GM21786 (cell line): ENCODE results near the gene DAP.
"Not testable (repeated sequence)": the region's sequence is repeated elsewhere in the genome, so short reads cannot be mapped to it uniquely, and the experiment has no call there.

Source experiments
- ATAC-seq: cut with Tn5 transposase; IDR thresholded peaks from one replicate; pipeline ENCODE4 v1.9.1; 2021; ENCODE audit not compliant: unreplicated experiment

Gene DAP

DNA sequence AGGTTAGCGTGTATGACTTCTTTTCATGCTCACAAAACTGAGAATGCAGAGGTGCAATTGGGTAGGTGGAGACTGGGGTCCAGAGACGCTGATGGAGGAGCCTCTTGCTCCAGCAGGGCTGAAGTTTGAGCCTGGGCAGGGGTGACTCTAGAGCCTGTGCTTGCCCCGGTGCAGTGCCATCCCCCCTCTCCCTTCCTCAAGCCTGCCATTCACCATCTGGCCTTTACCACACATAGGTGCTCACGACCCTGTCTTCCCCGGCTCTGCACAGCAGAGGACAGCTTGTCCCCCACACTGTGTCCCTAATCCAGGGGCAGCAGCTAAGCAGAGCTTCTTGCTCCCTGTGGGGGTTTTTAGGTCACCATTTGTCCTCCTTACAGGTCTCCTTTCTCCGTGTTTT, 86.5 kb downstream of the DAP start:
- no peak for ATAC-seq

DNA sequence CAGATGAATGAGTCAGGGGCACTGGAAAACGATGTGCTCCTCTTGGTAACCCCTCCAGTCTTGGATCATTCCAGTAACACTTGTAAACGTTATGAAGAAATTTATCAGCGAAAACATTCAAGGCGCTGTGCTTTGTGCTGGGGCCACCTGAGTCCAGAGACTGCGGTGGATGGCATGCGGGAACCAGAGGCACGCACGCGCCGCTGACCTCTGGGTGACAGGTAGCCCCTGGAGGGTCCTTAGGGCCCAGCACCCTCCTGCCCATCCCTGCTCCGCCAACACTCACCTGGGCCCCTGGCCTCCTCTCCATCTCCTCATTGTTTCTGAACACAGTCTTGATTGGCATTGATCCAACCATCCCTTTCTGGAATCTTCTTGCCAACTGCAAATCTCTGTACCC, 86.9 kb downstream of the DAP start:
- ATAC-seq: no peak

DNA sequence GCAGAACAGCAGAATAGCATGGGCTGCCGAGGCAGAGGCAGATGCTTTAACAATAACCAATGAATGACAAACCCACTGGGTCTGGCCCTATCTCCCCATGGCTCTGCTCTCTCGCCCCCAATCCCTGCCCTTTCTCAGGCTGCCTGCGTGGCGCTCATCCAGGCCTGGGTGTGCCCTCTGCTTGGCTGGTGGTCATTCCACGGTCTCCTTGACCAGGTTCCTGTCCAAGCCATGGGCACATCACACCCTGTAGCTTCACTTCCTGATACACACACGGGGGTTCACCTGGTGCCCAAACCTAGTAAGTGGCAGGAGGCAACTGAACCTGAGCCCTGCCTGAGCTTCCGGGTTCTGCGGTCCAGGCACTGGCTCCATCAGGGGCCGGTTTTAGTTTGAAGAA, 87.6 kb downstream of the DAP start:
- ATAC-seq: no peak

DNA sequence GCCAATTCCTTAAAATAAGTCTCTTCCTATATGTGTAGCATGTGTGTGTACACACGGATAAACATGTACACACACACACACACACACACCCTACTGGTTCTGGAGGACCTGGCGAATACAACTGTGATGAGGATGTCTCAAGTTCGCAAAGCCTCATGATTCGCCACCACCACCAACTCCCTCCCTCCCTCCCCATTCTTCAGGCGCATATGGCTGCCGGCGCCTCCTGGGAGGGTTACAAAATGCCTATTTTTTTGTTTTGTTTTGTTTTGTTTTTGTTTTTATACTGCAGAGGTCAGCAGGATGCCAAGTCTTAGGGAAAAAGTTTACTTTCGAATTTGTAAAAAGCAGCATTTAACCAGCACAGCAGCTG, 88.0 kb downstream of the DAP start:
- ATAC-seq: no peak

DNA sequence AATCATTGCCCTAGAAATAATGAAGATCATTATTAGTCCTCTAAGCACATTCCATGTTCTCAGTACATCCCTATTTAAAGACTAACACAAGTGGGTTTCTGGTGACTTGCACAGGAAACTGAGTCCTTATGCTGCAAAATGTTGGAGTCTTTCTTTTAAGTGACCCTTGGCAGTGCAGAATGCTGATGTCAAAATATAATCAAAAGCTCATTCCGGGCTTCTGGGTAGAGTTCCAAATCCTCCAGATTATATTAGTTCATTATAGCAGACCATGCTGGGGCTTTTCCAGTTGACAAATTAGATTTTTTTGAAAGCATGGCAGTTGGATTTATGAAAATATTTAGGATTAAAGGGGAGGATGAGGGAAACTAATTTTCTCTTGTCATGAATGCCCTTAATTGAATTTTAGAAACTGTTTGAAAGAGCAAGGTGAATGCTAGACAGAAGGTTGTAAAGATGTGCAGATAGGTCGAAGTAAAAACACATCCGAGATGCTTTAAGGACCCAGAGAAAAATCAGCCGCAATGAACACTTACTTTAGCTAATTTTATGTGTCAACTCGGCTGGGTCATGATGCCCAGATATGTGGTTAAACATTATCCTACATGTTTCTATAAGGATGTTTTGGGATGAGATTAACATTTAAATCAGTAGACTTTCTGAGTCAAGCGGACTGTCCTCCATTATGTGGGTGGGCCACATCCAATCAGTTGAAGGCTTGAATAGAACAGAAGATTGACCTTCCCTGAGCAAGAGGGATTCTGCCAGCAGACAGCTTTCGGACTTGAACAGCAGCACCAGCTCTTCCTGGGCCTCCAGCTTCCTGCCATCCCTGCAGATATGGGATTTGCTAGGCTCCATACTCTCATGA, 88.7 kb downstream of the DAP start:
- ATAC-seq: no peak

DNA sequence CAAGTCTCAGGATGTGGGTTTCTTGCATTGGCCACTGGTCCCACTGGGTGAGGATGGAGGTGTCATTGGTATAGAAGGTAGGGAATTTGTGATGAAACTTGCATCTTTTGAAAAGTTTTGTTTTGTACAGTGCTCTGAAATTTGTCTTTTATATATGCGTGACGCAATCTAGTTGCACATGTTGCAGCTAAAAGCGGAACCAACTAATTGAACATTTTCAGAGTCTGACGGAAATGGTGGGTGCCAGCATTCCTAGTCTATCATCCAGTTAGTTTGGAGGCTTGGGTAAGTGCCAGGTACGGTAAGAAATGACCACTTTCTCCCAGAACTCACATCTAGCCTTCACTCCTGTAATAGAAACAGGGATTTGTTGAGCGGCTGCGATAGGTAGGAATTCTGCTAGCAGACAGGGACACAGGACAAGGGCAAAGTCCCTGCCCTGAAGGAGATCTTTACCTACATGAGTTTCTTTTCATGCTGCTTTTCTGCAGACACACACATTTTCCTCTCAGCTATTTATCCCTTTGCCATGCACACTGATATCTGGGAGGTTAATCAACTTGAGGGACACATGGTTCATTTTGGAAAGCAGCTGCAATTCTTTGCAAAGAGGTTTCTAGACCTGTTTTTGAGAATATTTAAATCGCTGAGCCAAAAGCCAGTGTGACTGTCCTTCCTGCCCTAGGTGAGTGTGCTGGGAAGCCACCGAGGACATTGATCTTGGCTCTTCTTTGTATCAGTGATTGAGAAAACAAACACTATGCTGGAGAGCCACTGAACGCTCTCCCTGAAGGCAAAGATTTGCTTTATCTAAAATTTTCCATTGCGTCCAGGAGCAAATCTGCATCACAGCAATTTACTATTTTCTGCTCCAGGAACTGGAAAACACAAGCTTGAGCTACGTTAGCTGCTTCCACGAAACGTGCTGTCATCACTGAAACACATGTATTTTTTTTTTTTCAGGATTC, 89.7 kb downstream of the DAP start:
- ATAC-seq: no peak

DNA sequence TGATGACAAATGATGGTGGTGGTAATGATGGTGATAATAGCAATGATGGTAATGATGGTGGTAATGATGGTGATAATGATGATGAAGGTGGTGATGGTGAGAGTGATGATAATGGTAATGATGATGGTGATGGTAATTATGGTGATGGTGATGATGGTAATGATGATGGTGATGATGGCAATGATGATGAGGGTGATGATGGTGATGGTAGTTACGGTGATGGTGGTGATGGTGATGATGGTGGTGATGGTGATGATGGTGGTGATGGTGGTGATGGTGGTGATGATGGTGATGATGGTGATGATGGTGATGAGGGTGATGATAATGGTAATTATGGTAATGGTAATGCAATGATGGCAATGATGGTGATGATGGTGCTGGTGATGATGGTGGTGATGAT, 91.1 kb downstream of the DAP start:
- ATAC-seq: no peak

DNA sequence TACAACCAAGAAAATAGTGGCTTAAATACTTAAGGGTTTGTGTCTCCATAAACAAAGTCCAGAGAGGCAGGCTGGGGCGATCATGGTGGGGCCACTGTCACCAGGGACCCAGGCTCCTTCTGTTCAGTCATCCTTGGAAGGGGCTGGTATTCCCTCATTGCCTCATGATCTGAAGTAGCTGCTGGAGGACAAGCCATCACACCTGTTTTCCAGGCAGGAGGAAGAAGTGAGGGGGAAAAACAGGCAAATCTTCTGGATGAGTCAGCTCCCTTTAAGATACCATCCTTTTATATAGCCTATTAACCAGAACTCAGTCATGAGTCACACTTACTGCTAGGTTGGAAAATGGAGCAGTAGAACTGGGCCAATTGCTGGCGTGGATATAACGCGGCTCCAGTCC, 92.3 kb downstream of the DAP start:
- no peak for ATAC-seq

DNA sequence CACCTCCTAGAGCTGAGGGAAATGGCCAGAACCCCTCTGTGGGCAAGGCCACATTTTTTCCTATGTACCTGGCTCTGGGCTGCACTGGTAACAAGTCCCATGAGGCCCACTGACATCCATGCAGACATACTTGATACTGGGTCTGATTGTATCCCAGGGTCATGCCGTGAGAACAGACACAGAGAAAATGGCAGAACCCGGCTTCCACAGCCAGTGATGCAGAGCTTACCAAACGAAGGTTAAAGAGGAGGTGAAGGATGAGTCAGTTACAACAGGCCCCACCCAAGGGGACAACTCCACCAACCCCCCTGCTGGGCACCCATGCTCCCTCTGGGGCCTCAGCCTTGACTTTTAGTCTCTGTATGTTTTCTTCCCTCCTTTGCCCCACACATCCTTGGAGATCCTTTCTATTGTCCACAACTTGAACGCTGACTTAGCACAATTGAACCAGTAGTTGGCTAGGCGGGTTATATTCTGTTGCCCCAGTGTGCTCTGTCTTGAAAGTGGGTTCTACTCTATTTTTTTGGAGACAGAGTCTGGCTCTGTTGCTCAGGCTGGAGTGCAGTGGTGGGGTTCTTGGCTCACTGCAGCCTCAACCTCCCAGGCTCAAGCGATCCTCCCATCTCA, 93.5 kb downstream of the DAP start:
- no peak for ATAC-seq

DNA sequence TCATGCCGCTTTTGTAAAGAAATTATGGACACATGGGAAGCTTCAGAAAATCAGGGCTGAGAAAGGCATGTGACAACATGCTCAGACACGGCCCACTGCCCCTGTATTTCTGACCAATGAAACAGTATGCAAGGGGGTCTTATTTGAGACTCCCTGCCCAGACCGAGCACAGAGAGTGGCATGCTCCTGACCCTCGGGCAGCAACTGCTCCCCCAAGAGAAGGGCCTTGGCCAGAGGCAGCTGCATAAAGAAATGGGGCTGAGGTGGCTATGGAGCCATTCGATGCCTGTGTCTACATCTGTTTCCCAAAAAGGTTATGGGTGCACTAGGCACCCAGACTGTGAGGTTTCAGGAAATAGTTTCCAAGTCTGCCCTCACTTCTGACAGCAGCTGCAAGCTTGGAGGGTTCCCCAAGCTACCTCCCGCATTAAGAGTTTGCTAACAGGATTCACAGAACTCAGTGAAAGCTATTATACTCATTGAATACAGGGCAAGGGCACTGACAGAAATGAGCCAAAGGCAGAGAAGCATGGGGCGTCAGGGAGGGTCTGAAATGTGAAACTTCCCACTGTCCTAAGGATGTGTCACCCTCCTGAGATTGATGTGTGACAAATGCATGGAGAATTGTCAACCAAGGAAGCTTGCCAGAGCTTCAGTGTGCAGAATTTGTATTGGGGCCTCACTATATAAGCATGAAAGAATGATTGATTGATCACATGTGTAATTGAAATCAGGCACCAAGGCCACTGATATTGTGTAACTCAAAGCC, 94.3 kb downstream of the DAP start:
- ATAC-seq: no peak

DNA sequence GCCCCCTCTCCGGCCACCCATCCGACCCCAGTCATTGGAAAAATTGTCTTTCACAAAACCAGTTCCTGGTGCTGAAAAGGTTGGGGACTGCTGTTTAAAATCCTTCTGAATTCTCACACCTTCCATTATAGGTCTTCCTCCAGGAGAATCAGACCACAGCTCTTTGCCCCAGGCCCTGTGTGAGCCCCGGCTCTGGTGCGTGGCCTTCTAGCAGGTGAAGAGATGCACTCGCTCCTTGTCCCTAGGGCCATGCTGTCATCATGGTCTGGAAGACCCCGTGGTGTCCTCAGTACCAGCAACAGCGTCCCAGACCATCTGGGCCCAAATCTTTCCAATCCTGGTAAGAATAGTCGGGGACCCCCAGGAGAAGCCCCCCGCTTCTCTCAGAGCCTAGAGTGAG, 95.2 kb downstream of the DAP start:
- ATAC-seq: no peak

DNA sequence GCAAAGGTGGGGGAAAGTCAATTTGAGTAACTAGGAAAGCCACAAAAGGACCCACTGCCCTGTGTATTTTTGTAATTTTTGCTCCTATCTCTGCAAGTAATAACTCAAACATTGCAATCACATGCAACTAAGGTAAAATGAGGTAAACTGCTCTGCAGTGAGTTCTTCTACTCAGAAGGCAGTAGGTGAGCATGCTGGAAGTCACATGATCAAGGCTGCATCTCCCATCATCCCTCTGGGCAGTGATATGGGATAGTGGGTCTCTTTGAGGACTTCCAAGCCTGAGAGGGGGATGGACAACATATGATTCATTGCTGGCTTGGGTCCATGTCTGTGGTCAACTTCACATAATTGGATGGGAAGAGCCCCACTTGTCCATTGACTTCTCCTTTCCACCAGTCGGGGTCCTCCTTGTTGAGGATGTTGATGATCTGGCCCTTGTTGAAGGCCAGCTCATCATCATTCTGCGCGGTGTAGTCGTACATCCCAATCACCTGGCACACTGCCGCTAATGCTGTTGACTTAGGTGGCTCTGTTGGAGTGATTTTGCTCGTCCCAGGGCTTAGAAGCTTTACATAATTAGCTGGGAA, 96.8 kb downstream of the DAP start:
- ATAC-seq: not testable (repeated sequence)

DNA sequence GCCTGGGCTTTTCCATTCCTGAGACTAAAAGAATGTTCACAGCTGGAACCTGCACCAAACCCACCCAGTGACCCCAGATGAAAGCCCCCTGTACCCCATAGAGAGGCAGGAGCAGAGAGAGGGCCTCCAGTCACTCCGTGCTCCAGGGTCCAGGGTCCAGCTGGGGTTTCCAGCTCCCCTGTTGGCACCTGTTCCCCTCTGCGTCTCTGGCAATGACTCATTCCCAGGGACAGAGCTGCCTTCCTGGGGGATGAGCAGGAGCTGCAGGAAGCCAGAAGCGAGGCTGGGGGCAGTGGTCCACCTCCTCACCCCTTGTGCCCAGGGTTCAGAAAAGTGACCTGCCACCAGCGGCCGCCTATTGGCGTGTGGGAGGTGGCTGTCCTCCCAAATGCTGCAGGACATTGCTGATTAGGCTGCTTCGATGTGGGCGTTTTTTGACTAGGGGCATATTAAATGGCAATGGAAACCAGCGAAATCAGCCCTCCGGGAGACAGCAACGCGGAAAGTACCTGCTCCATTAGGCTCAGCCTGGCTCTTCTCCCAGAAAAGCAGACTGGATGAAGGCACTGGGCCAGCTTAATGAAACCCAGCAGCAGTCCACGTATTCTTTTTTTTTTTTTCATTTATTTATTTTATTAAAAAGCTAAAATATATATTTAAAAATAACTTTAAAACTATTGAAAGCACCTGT, 97.4 kb downstream of the DAP start:
- no peak for ATAC-seq

DNA sequence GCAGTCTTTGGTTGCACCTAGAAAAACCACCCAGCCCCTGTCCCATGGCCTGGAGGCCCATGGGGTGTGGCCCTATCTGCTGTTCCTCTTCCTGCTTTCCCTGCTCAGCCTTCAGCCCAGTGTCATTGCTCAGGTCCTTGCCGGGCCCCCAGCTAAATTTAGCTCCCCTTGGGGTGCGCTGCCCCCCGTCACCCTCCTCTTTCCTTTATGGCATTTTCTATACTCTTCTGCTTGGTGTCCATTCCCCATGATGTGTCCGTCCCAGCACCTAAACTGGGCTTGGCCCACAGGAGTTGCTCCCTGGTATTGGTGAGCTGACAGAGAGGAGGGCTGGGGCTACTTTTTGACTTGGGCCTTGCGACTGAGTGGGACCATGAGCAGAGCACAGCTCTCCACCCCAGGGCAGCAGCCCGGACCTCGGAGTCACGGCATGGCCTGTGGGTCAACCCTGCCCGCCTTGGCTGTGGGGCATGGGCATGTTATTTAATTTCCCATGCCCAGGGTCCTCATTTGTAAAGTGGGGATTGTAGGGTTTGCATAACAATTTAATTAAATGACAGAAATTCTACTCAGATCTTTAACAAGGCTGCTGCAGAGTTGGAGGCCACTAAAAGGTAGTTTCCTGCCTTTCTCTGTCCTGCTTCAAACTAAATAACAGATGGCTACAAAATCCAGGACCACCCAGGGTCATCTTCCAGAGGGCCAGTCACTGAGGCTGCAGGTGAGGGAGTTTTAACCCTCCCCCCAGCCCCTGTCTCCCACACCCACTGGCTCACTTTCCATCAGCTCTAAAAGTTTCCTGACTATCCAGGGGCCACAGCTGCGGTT, 98.2 kb downstream of the DAP start:
- no peak for ATAC-seq

DNA sequence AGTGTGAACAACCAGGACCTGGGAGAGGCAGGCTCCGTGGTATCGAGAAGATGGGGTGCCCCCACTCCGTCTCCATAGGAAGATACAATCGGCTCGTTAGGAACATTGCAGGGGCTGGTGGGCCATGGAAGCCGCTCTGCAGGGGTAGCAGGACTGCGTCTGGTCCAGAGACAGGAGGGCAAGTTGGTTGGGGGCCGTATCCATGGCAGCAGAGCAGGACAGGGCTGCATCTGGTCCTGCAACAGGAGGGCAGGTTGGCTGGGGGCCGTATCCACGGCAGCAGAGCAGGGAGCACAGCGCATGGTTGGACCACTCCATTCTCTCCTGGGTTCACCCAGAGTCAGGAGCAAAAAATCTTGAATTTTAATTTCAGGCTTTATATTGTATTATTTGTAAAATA, 99.0 kb downstream of the DAP start:
- ATAC-seq: no peak

DNA sequence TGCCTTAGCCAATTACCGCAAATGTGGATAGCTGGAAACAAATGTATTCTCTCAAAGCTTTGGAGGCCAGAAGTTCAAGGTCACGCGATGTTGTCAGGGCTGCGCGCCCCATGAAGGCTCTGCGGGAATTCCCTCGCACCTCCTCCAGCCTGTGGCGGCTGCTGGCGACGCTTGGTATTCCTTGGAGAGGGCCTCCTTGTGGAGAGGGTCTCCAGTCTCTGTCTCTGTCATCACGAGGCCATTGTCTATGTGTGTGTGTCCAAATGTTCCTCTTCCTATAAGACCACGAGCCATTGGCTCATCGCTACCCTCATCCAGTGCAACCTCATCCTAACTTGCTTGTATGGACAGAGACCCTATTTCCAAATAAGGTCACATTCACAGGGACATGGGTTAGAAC, 99.6 kb downstream of the DAP start:
- no peak for ATAC-seq

DNA sequence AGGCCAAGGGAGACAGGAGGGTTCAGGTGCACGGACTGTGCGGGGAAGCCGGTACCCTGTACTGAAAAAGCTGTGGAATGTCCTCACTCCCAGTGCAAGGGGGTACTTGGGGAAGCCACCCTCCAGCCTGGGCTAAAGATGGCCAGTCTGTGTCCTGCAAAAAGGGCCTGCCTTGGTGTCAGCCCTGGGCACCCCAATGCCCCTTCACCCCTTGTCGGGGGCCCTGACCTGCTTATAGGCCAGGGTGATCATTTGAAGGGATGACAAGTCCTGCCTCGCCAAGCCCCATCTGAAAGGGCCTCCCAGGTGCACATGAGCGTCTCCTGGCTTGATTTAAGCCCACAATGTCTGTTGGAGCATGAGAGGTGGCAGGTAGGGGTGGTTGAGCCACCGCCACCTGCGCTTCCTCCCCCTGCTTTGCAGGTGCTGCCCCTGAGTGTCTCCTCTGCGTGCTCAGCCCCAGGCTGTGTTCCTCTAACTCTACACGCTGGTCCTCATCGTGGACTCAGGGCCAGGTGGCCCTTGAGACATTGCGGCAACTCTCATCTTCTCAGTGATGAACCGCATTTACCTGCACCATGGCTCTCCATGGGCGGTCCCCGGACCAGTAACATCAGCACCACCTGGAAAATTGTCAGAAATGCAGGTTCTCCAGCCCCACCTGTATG, 100.2 kb downstream of the DAP start:
- ATAC-seq: no peak

DNA sequence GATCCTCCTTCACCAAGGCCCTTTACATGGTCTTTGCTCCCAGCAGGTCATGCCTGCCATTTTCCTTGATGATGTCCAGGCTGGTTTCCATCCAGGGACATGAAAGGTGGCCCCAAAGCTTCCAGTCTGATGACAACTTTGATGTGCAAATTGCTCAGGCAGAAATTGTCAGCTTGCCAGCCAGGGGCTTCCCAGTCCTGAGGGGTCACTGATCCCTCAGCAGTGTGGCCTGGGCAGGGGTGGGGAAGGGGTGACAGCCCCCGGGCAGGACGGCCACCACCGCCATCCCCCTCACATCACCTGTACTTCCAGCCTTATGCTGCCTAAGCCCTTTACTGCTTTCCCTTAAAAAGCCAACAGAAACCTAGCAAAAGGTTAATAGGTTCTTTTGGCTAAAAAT, 100.9 kb downstream of the DAP start:
- no peak for ATAC-seq

DNA sequence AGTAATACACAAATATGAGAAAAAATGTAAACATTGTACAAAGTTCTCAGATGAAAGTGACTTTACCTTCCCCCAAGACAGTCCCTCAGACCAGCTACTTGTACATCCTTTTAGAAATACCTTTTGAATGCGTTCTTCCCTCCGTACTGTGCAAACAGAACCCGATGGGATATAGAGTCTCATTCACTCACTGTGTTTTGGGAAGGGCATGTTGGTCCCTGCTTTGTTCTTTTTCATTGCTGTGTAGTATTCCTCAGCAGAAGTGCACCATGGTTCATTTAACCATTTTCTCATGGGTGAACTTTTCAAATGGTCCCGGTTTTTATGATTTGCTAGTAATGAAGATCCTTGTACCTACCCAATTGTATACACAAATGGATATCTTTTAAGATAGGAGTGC, 102.8 kb downstream of the DAP start:
- ATAC-seq: no peak
